Measurements from ENCODE around the gene CSNK1G1. TPM values are rescaled to one million over a fixed set of nuclear protein-coding genes. Genes with fewer than 3 reads are reported as not detected.

CSNK1G1 gene
- total and polyA plus RNA-seq, 5 experiments from 2014 or later: 14.8 to 25.4 (median 16.6) TPM

DNA sequence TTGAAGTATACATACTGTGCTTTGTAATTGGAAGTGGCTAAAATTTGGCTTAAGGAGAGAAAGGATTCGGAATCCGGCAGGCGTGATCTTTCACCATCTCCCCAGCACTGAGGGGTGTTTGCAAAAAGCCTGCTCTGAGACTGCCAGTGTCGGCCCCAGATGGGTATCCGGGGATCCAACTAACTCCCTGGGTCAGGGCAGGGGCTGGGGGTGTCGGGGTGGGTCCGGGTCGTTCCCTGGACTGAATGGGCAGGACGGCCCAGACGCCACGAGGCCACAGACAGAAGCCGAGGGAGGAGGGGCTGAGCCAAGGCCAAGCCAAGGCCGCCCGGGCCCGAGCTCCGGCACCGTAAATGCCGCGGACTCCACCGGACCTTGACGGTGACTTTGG, 193.5 kb downstream of the CSNK1G1 start:
- ATAC-seq (peak in 1 of 2 donors; percentile 7), DNase-seq (no peak)
- Mint-ChIP-seq H3K27ac (peak overlapping the region; percentile 80 to 99 (median 92)), H3K9me3 (no peaks in the 10 kb centered on the region), H3K4me3 (peak overlapping the region; percentile 83 to 98 (median 86)), H3K4me1 (peaks cover 23 to 52% (median 45%) of the 10 kb centered on the region in 4 donors), H3K27me3 (no peaks in the 10 kb centered on the region), H3K36me3 (peaks cover 6 to 34% (median 9%) of the 10 kb centered on the region in 3 donors)
- POLR2A ChIA-PET: interaction anchor here (0.7 to 3.8 kb wide), 11 partner anchors 9 to 732 kb away, joined by 3 to 38 read pairs (median 9); partner anchors contain the start of genes CIAO2A, SNX1, SNX22 and TRIP4

DNA sequence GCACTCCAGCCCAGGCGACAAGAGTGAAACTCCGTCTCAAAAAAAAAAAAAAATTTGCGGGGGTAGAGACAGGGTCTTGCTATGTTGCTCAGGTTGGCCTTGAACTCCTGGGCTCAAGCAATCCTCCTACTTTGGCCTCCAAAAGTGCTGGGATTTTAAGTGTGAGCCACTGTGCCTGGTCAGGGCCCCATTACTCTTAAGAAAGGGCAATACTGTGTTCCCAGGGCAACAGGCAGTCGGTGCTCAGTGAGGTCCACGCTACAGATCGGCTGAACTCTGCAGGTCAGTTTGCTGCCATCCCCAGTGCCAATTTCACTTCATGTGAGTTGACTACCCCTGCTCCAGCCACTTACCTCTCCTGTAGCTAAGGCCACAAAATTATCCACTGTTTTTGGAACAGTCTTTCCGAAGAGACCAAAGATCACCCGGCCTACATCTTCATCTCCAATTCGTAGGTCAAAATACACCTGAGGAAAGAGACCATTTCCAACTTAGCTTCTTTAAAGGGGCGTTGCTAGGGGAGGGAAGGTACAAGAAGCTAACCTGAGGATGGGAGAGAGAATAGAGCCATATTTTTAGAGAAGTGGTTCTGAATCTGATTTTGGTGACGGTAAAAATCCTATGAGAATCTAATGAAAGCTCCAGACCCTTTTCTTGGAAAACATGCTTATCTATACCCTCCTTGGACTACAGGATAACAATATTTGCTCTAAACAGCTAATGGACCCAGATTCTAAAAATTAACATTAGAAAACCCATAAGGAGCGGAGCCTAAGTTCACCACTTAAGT, 194.1 kb downstream of the CSNK1G1 start:
- Mint-ChIP-seq H3K9me3 (no peaks in the 10 kb centered on the region), H3K27ac (peak overlapping the region; percentile 78 to 99 (median 92)), H3K4me3 (peak overlapping the region; percentile 83 to 98 (median 86)), H3K4me1 (peaks cover 23 to 54% (median 46%) of the 10 kb centered on the region in 4 donors), H3K27me3 (no peaks in the 10 kb centered on the region), H3K36me3 (peaks cover 6 to 40% (median 9%) of the 10 kb centered on the region in 3 donors)
- ATAC-seq: no peak
- POLR2A ChIA-PET: interaction anchor here (0.9 to 3.8 kb wide), 10 partner anchors 8 to 732 kb away, joined by 3 to 38 read pairs (median 11); partner anchors contain the start of genes CIAO2A, SNX1, SNX22 and TRIP4
- DNase-seq: no peak

DNA sequence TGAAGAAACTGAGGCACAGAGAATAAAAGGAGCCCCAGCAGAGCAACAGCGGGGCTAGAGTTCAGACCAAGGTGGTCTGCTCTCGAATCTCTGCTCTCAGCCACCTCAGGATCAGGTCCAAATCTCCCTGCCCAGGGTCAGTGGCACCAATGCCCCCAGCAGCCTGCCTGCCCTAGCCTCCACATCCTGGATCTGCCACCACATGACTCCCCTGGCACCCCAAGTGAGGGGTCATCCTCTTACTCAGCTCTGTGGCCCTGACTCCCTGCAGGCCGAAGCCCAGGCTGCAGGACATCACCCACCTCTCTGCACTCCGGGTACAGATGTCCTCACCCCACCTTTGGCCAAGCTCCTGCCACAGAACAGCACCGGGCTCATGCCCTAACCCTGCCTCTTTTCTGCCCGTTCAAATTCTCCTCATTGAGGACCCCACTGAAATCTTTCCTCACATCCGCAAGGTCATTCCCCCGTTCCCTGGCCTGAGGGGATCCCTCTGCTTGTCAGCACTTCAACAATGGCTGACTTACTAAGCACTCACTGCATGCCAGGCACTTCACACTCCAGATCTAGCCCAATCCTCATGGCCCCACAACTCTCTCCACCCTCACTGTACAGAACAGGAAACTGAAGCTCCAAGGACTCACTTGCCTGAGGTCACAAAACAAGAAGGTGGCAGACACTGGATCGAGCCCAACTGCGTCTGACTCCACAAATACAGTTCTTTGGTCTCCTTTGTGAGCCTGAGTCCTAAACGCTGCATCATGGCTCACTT, 197.4 kb downstream of the CSNK1G1 start:
- H3K36me3 Mint-ChIP-seq: peaks cover 6 to 63% (median 12%) of the 10 kb centered on the region in 3 donors
- H3K9me3 Mint-ChIP-seq: no peaks in the 10 kb centered on the region
- H3K27ac Mint-ChIP-seq: peak overlapping the region; percentile 24 to 91 (median 70)
- peak overlapping the region in 4 of 10 donors; percentile 10 to 27 (median 21) for H3K4me3 Mint-ChIP-seq
- H3K27me3 Mint-ChIP-seq: no peaks in the 10 kb centered on the region
- POLR2A ChIA-PET: interaction anchor here (0.6 kb wide), 1 partner anchor 243 kb away, joined by 3 read pairs; no protein-coding TSS in a partner anchor
- DNase-seq (no peak), ATAC-seq (no peak)
- peaks cover 21 to 54% (median 44%) of the 10 kb centered on the region in 4 donors for H3K4me1 Mint-ChIP-seq

DNA sequence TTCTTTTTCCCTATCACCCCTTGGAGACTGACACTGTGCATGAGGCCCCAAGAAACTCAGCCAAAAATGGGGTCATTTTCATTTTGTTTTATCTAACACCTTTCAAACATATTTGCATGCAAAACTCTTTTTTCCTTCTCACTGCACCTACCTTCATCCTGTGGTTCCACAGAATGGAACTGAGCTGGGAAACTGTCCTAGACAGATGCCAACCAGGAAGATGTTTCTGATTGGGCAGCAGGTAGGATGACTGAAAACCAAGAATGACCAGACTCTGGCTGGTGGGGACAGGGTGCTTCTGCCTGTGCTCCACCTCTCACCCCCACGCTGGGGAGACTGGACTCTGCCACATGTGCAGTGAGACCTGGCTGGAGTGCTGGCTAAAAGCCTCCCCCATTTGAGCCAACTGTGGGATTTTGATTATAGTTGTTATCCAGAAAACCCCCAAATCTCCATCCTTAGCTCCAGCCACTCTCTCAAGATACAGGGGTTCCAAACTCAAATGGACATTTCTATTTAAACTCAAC, 198.3 kb downstream of the CSNK1G1 start:
- peaks cover 20 to 58% (median 49%) of the 10 kb centered on the region in 4 donors for H3K4me1 Mint-ChIP-seq

DNA sequence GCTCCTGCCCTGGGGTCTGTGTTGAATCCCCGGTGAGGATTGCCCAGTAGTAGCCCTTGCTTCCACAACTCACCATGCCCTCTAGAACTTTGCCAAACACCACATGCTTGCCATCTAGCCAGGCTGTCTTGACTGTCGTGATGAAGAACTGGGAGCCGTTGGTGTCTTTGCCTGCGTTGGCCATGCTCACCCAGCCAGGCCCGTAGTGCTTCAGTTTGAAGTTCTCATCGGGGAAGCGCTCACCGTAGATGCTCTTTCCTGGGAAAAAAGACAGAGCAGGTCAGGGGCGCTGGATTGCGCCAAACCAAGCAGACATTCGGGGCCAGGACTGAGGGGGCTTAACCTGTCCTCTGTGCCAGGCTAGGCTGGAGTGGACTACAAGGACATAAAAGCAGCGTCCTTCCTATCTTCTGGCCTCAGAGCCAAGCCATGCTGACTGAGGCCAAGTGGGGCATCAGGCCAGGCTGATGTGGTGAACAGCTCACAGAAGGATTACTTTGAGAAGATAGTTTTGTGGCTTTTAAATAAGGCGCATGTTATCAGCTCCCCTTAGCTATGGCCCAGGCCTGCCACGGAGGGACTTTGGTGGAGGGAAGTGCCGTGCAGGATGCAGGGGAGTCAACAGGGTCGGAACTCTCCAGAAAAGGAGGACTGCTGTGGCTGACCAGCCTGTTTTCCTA, 199.2 kb downstream of the CSNK1G1 start:
- H3K4me1 Mint-ChIP-seq: peaks cover 20 to 55% (median 47%) of the 10 kb centered on the region in 4 donors
- POLR2A ChIA-PET: no interaction called here
- peak overlapping the region in 2 of 10 donors; percentile 18 to 52 for H3K4me3 Mint-ChIP-seq
- DNase-seq (no peak), ATAC-seq (no peak)
- H3K9me3 Mint-ChIP-seq: no peaks in the 10 kb centered on the region
- peaks cover 0 to 6% (median 0%) of the 10 kb centered on the region in 5 donors for H3K27me3 Mint-ChIP-seq
- peak overlapping the region in 4 of 10 donors; percentile 31 to 82 (median 52) for H3K27ac Mint-ChIP-seq
- H3K36me3 Mint-ChIP-seq: peaks cover 6 to 59% (median 12%) of the 10 kb centered on the region in 3 donors

More for the DNA sequence above, 198.3 kb downstream of the CSNK1G1 start:
- POLR2A ChIA-PET: no interaction called here
- Mint-ChIP-seq H3K27me3 (peaks cover 0 to 3% (median 0%) of the 10 kb centered on the region in 5 donors), H3K9me3 (no peaks in the 10 kb centered on the region), H3K27ac (peak overlapping the region in 7 of 10 donors; percentile 22 to 82 (median 77)), H3K4me3 (no peak overlapping the region), H3K36me3 (peaks cover 6 to 63% (median 12%) of the 10 kb centered on the region in 3 donors)
- DNase-seq (no peak), ATAC-seq (no peak)

DNA sequence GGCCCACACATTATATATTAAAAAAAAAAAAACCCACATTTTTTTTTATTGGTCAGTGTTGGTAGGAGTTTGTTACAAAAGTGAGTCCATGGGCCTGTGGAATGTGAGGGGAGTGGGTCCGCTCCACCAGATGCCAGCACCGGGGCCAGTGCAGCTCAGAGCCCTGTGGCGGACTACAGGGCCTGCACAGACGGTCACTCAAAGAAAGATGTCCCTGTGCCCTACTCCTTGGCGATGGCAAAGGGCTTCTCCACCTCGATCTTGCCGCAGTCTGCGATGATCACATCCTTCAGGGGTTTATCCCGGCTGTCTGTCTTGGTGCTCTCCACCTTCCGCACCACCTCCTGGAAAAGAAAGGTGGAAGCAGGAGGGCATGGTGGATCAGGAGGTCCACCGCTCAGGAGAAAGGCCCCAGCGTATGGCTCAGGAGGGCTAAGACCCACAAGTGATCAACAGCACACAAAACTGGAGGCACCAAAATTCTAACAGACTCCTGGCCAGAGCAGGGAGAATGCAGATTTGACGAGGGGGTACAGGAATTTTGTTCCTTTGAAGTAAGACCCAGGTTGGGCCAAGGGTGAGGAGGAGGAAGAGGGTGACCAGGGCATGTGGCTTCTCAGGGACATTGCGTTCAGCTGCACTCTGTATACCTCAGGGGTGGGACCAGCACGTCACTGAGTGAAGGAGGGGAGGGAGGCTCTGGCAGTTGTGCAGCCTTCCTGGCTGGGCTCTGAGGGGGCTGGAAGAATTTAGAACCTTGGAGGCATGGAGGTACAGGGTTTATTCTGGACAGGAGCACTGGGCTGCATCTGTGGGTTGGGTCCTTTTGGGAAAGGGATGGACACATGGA, 199.9 kb downstream of the CSNK1G1 start:
- peak overlapping the region in 5 of 10 donors; percentile 29 to 55 (median 51) for H3K27ac Mint-ChIP-seq

DNA sequence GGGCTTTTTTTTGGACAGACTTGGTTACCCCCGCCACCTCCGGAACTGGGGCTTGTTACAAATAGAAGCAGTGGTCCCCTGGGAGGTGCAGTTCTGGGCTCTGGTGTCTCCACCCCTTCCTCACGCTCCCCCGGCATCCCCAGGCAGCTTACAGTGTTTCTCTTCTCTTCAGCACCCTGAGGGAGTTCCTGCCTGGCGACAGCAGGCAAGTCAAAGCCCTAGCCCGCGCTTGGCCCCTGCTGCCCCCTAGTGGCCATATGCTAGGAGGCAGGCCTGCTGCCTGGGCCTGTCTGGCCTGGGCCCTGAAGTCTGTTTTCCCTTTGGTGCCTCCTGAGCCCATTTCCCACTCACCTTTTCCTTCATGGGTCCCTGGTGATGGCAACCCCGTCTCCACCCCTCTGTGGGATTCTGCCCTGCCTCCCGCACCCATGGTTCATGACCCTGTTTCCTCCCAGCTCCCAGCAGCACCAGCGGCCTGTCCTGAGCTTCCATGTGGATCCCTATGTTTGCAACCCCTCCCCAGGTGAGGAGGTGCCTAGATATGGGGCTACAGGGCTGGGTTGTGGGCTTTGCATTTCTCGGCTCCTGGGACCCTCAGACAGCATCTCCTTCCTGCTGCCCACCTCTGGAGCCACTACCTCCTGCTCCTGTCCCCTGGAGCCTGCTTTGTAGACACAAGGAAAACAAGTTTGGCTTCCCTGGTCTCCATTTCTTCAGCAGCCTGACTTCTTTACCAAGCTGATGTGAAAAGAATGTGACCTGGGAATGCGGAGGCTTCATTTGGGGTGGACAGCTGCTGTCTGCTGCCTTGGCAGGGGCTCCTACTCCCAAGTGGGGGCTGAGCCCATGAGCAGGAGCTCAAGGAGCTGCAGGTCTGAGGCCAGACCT, 202.2 kb downstream of the CSNK1G1 start:
- DNase-seq (peak; percentile 78 to 93 (median 90)), ATAC-seq (peak; percentile 85 to 94)
- peak overlapping the region; percentile 51 to 92 (median 82) for H3K4me3 Mint-ChIP-seq
- H3K9me3 Mint-ChIP-seq: no peaks in the 10 kb centered on the region
- H3K27me3 Mint-ChIP-seq: peaks cover 0 to 10% (median 1%) of the 10 kb centered on the region in 5 donors
- H3K4me1 Mint-ChIP-seq: peaks cover 20 to 54% (median 49%) of the 10 kb centered on the region in 4 donors
- peaks cover 0 to 42% (median 6%) of the 10 kb centered on the region in 3 donors for H3K36me3 Mint-ChIP-seq
- POLR2A ChIA-PET: interaction anchor here (0.5 to 3.0 kb wide), 6 partner anchors 9 to 1282 kb away, joined by 3 to 38 read pairs (median 6); partner anchors contain the start of genes CIAO2A, PPIB and SNX1
- peak overlapping the region in 8 of 10 donors; percentile 25 to 92 (median 68) for H3K27ac Mint-ChIP-seq

More for the DNA sequence above, 199.9 kb downstream of the CSNK1G1 start:
- peak overlapping the region in 1 of 10 donors; percentile 48 for H3K4me3 Mint-ChIP-seq
- ATAC-seq (no peak), DNase-seq (no peak)
- H3K27me3 Mint-ChIP-seq: peaks cover 0 to 7% (median under 1%) of the 10 kb centered on the region in 5 donors
- peaks cover 6 to 59% (median 12%) of the 10 kb centered on the region in 3 donors for H3K36me3 Mint-ChIP-seq
- peaks cover 21 to 53% (median 47%) of the 10 kb centered on the region in 4 donors for H3K4me1 Mint-ChIP-seq
- POLR2A ChIA-PET: interaction anchor here (0.7 kb wide), 2 partner anchors 203 to 481 kb away, joined by 3 to 4 read pairs; no protein-coding TSS in a partner anchor
- no peaks in the 10 kb centered on the region for H3K9me3 Mint-ChIP-seq

DNA sequence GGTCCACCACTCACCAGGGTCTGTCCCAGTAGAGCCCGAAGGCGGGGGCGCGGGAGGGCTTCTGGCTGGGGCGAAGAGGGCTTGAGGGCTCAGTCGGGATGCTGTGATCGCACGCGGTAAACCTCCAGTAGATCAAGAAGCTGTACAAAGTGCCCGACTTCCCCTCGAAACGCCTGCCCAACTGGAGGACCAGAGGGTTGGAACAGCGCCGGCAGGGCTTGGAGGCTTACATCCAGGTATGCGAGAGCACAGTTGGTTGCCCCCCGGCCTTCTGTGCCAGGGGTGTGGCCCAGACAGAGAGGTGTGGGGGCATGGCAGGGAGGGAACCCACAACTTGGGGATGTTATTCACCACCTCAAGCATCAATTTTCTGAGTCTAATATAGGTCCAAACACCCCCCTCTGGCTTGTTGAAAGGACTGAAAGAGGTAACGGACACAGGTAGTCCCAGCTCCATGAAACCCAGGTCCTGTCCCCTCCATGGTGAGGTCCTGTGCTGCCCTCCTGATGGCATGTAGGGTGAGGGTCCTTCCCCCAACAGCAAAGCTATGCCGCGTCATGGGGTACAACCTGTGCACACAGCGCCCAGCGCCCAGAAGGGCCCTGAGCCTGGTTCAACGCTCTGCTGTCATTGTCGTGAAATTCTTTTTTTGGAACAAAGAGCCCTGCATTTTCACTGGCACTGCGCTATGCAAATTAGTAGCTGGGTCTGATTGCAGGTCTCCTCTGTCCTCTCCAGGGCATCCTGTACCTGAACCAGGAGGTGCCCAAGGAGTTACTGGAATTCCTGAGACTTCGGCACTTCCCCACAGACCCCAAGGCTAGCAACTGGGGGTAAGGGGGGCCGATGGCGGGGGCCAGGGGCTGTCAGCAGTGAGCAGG, 203.2 kb downstream of the CSNK1G1 start:
- Mint-ChIP-seq H3K4me1 (peaks cover 14 to 48% (median 40%) of the 10 kb centered on the region in 4 donors), H3K27ac (peak overlapping the region in 4 of 10 donors; percentile 40 to 80 (median 60)), H3K4me3 (peak overlapping the region; percentile 58 to 92 (median 80)), H3K9me3 (no peaks in the 10 kb centered on the region), H3K36me3 (peaks cover 0 to 32% (median 3%) of the 10 kb centered on the region in 3 donors), H3K27me3 (peaks cover 0 to 10% (median 1%) of the 10 kb centered on the region in 5 donors)
- POLR2A ChIA-PET: interaction anchor here (0.5 to 3.0 kb wide), 6 partner anchors 8 to 1281 kb away, joined by 3 to 38 read pairs (median 6); partner anchors contain the start of genes CIAO2A, PPIB and SNX1
- ATAC-seq (peak in 1 of 2 donors; percentile 13), DNase-seq (peak in 3 of 10 donors; percentile 22 to 29 (median 27))

Measured in naive thymus-derived CD8-positive, alpha-beta T cell (primary cell).